ENCODE measurements around the gene COA7. TPM values are rescaled to one million over a fixed set of nuclear protein-coding genes. Genes with fewer than 3 reads are reported as not detected.

COA7 gene
- total RNA-seq, 1 donor, result 17.3 TPM

- TF ChIP-seq CTCF (IDR thresholded peaks at IDR 0.05; ENCODE audit: insufficient read depth, low read depth, low read length), result no peak
- no peak overlapping the region for H3K4me3 ChIP-seq (ENCODE audit: low read depth, low read length)
- DNase-seq (ENCODE audit: low read depth), result peak; percentile 75
Measured at GRCh38 chr1:52677076-52677806, 20.9 kb downstream of the COA7 start.

DNA sequence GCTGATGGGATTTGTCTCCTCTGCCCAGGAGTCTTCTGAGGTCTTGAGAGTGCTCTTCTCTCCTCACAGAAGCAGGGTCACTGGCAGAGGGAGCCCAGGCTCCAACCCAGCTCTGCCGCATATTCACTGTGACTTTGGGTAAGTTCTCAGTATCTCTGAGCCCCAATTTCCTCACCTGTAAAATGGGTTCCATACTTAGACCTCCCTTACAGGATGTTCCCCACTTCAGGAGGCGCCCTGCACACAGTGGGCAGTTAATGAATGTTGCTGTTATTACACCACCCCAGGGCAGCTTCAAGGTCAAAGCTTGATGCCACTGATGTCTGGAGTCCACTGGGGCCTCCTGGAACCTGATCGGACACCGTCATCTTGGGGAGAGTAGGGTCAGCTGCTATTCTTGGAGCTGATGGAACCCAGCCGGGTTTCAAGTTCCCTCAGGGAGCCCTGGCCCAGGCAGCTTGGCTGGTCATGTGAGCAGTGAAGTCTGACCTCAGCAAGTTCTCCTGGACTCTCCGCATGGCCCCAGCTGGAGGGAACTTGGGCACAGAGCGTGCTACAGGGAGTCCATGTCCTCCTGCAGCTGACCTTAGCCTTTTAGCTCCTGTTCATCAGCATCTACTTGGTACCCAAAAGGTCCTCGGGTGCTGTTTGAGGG lies 21.8 kb downstream of the COA7 start:
- DNase-seq (ENCODE audit: low read depth), result peak; percentile 42
- H3K4me3 ChIP-seq (ENCODE audit: low read depth, low read length), result no peak overlapping the region
- TF ChIP-seq CTCF (IDR thresholded peaks at IDR 0.05; ENCODE audit: insufficient read depth, low read depth, low read length), result no peak

- DNase-seq (ENCODE audit: low read depth), result peak; percentile 41
- no peak for TF ChIP-seq CTCF (IDR thresholded peaks at IDR 0.05; ENCODE audit: insufficient read depth, low read depth, low read length)
- H3K4me3 ChIP-seq (ENCODE audit: low read depth, low read length), result no peak overlapping the region
Measured at GRCh38 chr1:52674497-52675384, 23.4 kb downstream of the COA7 start.

GRCh38 chr1:52673513-52673912 lies 24.6 kb downstream of the COA7 start:
- H3K4me3 ChIP-seq (ENCODE audit: low read depth, low read length), result no peak overlapping the region
- no peak for DNase-seq (ENCODE audit: low read depth)
- TF ChIP-seq CTCF (IDR thresholded peaks at IDR 0.05; ENCODE audit: insufficient read depth, low read depth, low read length), result no peak

- no peak overlapping the region for H3K4me3 ChIP-seq (ENCODE audit: low read depth, low read length)
- no peak for TF ChIP-seq CTCF (IDR thresholded peaks at IDR 0.05; ENCODE audit: insufficient read depth, low read depth, low read length)
- no peak for DNase-seq (ENCODE audit: low read depth)
Measured at GRCh38 chr1:52672946-52673345, 25.2 kb downstream of the COA7 start.

DNA sequence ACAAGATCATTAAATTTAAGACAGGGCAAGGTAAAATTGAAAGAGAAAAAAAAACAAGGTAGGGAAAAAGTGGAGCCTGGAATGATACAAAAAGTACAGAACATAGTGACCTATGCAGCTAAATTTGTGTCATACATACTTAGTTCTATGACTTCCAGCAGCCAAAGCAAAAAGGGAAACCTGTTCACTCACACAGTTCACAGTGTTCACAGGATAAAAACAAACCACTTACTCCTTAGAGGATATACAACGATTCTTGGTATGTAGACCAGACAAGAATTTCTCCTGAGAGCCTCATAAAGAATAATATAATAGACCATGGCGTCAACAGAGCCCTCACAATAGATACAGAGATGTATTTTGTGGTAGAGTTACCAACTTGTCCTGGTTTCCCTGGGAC lies 27.5 kb downstream of the COA7 start:
- TF ChIP-seq CTCF (IDR thresholded peaks at IDR 0.05; ENCODE audit: insufficient read depth, low read depth, low read length), result no peak
- DNase-seq (ENCODE audit: low read depth), result no peak
- H3K4me3 ChIP-seq (ENCODE audit: low read depth, low read length), result no peak overlapping the region

Data from fibroblast of villous mesenchyme (primary cell).